CD1c-positive myeloid dendritic cell (primary cell): ENCODE results near the gene MORN1.

Source experiments
- DNase-seq: peaks from one replicate; pipeline ENCODE4 v3.0.0-alpha.2; 2016; ENCODE audit errors: extremely low spot score

Gene MORN1

DNA sequence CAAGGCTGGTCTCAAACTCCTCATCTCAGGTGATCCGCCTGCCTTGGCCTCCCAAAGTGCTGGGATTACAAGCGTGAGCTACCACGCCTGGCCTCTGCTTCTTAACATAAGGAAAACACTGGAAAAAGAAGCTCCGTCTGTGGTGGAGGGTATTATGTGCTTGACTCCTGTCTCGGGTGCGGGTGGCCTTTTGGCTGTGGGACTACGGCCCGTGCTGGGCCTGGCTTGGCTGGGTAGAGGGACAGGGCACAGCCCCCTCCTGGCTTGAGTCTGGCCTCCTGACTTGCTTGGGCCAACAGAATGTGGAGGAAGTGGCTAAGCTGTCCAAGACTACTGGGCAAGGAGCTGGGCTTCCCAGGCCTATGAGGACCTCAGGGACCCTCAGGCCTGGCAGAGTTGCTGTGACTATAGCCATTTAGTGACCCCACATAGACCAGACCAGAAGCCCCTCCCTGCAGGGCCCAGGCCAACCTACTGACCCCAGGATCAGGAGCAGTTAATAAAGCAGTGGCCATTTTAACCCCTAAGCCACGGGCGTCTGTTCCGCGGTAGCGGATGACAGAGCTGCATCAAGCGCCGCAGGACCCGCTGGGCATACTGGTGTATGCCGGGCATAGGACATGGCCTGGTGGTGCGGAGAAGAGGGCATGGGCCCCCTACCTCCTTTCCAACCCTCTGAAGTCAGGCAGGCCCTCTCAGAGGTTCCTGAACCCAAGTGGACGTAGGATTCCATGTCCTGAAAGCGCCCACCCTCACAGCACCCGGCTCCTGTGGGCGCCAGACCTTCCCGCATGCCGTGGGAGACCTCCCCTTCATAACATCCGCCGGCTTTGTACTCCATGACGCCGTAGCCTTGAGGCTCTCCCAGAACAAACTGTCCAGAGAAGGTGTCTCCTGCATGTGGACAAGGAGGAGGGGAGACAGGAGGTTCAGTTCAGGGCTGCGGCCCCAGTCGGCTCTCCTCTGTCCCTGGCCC, 4.4 kb downstream of the MORN1 start:
- DNase-seq, result no peak

- no peak for DNase-seq
These were observed 5.6 kb downstream of the MORN1 start for GRCh38 chr1:2385606-2386280.

DNA sequence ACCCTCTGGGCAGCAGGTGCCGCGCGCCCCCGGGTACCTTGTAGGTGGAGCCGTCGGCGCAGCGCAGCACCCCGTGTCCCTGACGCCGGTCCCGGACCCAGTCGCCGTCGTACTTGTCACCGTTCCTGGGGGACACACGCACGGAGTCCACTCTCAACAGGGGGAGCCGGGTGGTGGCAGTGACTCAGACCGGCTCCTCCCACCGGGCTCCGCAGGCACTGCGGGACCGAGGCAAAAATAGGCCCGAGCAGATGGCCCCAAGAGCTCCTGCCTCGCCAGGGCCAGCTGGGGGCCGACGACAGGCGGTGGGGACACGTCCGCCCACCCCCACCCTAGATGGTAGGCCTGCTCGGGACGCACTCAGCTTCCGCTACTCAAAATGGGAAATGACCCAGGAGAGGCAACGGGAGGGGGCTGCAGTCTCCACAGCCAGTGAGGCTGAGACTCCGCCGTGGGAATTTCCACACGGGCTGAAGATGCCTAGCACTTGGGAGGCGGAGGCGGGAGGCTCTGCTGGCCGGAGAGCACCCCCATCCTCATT, 6.3 kb downstream of the MORN1 start:
- no peak for DNase-seq

- DNase-seq, result no peak
These were observed 7.1 kb downstream of the MORN1 start for GRCh38 chr1:2384130-2384860.

DNA sequence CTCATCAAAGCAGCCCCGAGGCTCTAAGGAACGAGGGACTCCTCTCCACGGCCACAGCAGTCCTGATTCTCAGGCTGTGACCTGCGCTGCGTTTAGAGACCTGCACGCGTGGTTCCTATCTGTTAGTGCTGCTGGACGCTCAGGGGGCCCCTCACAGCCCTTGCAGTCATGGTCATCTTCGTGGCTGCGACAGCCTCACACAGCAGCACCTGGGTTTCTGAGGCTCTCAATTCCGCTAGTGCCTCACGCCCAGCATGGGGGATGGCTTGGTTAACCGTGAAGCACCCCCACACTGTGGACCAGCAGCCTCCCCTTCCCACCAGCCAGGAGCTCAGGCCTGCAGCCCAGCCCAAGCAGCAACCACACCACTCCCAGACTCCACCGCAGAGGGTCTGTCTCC, 7.8 kb downstream of the MORN1 start:
- DNase-seq, result no peak

DNA sequence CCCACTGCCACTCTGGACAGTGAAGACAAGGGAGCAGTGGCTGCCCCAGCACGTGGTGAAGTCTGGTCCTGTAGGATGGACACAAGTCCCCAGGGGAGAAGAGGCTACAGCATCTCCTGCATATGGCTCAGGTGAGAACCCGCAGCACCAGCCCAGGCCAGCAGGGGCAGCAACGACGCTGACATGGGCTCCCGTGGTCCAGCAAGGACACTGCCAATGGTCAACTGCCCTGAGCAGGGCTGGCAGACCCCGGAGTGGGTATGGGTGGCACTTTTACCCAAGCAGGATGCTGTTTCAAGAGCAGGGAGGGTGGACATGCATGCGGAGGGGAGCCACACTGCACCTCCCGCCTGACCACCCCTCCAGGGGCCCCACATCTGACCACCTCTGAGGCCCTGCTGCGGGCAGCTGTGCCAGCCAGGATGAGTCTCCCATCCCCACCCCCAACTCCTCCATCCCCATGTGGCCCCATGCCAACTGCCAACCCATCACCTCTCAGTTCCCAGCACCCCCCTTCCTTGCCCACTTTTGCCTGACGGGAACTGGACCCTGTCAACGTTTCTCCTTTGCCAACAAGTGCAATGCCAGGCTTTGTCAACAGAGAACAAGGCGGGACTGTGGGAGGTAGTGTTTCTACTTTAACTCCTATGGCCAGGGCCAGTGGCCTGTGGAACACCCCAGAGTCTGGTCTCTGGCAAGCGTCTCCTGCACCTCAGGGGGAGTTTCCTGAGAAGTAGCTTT, 8.6 kb downstream of the MORN1 start:
- no peak for DNase-seq

DNA sequence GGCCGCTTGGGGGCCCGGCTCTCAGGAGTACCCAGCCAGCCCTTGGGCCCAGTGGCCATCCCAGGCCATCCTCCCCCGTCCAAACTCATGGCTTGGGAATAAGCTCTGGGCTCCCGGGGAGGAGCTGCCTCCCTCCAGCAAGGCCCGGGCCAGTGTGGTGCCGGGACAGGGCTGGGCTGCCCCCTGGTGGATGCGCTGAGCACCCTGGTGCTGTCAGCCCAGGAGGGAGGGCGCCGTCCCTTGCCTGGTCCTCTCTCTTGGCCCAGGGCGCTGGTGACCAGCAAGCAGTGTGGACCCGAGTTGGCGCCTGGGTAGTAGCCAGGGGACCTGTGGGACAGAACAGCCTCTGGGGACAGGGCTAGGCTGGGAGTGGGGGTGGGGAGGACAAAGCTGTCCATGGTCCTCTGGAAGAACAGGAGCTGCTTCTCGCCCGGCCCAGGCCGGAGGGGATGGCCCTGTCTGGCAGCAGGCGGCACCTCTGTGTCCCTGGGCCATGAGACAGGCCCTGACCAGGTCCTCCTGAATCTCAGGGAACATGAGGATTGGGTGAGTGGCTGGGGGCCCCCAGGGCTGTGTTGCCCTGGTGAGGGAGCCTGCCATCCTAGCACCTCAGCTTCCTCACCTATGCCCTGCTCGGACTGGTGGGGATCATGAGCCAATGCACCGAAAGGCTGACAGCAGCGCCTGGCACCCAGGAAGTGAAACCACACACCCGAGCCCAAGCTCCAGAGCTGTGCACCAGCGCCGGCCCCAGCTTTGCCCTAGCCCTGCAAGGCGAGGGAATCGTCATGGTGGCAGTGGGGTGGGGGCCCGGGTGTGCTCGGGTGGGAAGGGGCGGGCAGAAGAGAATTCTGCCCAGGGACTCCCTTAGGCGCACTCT, 9.4 kb downstream of the MORN1 start:
- peak; percentile 78 for DNase-seq

- no peak for DNase-seq
These were observed 10.3 kb downstream of the MORN1 start for GRCh38 chr1:2380816-2381591.

DNA sequence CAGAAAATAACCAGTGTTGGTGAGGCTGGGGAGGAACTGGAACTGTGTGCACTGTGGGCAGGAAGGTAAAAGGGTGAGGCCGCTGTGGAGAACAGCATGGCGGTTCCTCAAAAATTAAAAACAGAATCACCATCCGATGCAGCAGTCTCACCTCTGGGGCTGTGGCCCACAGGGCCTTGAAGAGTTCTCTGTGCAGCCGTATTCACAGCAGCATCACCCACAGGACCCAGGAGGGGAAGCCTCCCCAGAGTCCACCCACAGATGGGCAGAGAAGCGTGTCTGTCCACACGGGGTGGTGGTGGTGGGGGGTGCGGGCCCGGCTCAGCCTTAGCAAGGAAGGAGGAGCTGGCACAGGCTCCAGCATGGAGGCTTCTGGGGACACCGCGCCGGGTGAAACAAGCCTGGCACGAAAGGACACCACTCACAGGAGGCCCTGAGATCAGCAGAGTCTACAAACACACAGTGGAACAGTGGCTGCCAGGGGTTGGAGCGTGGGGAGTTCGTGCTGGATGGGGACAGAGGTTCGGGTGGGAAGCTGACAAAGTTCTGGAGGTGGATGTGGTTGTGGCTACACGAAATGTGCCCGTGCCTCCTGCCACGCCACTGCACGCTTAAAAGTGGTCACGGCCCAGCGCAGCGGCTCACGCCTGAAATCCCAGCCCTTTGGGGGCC, 11.5 kb downstream of the MORN1 start:
- DNase-seq, result no peak

GRCh38 chr1:2378956-2379732, 12.2 kb downstream of the MORN1 start:
- DNase-seq, result no peak

- DNase-seq, result no peak
These were observed 12.9 kb downstream of the MORN1 start for GRCh38 chr1:2378441-2378851.

DNA sequence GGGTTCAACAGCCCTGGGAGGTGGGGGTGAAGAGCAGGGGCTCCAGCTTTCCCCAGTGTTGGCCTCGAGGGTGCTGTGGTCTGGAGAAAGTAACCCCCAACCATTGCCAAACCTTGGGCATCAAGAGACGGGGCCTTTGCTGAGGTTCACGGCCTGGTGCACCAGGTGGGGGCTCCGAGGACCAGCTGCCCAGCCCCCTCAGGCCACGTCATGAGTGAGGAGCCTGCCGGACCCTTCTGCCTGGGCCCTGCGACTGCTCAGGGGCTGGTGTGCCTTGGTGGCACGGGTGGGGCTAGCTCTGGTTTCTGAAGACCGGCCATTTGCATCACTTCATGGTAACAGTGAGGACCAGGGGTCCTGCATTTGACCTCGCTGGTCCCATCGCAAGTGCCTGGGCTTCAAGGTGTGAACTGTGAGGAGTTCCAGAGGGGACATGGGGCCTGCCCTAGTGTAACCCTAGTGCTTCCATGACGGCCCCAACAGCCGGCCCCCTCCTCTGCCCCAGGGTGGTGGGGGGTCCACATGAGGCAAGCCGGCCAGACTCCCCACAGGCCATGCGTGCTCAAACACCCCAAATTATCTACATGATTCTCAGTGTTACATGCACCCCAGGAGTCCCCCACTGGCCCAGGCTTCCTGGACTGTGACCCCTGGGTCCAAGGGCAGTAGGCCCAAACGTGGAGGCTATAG, 13.5 kb downstream of the MORN1 start:
- no peak for DNase-seq

DNA sequence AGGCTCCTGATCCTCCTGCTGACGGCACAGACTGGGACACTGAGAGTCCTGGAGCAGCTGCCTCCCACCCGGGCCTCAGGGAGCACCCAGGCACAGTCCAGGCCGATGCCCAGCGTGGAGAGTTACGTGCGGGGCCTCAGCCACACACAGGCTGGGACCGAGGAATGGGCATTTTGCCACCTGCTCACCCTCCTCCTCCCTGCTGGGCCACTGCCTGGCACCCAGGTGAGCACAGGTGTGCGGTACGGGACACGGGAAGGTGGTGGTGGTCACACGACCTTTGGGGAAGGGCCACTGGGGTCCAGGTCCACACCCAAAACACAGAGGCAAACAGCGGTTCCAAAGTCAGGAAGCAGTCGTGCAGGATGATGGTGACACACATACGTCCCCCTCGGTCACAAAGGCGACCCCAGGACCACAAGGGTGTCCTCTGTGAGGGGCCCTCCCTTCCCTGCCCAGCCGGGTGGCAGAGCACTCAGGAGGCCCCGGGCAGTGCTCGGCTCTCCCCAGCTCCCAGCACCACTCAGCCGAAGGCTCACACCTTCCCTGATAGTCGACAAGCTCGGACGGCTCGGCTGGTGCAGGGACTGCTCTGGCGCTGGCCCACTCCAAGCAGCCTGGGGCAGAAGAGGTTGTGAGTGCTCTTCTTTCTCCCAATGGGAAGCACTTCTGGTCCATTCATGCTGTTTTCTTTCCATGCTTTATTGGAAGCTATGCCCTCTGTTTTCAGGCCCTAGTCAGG, 14.3 kb downstream of the MORN1 start:
- DNase-seq, result no peak

DNA sequence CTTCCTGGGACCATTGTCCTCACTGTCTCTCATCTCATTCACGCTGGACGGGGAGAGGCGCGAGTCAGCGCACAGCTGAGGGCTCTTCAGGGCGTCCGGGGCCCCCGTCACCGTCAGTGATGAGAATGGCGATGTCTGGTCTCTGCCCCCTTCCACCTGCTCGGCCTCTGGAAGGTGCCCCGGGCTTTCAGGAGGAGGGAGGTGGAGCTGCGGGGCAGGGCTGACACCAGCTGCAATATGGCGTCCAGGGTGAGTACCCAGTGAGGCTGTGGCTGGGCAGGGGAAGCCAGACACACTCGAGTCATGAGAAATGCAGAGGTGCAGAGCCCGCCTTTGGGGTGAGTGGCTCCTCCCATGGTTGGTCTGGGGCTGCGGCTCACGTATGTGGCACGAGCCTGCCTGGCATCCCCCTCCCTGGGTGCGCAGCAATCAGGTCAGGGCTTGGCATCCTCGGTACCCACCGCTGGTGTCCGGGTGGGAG, 15.1 kb downstream of the MORN1 start:
- DNase-seq, result no peak

GRCh38 chr1:2375923-2376260, 15.5 kb downstream of the MORN1 start:
- DNase-seq, result no peak

- no peak for DNase-seq
These were observed 16.0 kb downstream of the MORN1 start for GRCh38 chr1:2375246-2375922.
